OCI-LY7 (cell line): ENCODE data around the gene ERVFRD-1.

Source experiments
- EZH2phosphoT487 ChIP-seq: fragments of 200-600 bp; sonication (generic); IDR thresholded peaks from 2 replicates; pipeline ENCODE4 v1.6.1; 2018; ENCODE audit warnings: low read depth, borderline replicate concordance, mild to moderate bottlenecking, mixed run types, antibody characterized with exemption, low read length, moderate library complexity, mixed read lengths
- TF ChIP-seq, protein P1 (sequence below): fragments of 200-600 bp; sonication (generic); conservative IDR thresholded peaks from 2 replicates; pipeline ENCODE4 v1.5.1; 2014; ENCODE audit warnings: mild to moderate bottlenecking, antibody characterized with exemption, low read length, moderate library complexity, mixed read lengths

- TF ChIP-seq, protein P1, sequence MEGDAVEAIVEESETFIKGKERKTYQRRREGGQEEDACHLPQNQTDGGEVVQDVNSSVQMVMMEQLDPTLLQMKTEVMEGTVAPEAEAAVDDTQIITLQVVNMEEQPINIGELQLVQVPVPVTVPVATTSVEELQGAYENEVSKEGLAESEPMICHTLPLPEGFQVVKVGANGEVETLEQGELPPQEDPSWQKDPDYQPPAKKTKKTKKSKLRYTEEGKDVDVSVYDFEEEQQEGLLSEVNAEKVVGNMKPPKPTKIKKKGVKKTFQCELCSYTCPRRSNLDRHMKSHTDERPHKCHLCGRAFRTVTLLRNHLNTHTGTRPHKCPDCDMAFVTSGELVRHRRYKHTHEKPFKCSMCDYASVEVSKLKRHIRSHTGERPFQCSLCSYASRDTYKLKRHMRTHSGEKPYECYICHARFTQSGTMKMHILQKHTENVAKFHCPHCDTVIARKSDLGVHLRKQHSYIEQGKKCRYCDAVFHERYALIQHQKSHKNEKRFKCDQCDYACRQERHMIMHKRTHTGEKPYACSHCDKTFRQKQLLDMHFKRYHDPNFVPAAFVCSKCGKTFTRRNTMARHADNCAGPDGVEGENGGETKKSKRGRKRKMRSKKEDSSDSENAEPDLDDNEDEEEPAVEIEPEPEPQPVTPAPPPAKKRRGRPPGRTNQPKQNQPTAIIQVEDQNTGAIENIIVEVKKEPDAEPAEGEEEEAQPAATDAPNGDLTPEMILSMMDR = no peak
- TF ChIP-seq EZH2phosphoT487 = no peak
These were observed 16.6 kb downstream of the ERVFRD-1 start for GRCh38 chr6:11094941-11095340.
